Heart left ventricle (tissue), 16 donors: Measurements from ENCODE around the gene SUDS3. TPM values are rescaled to one million over a fixed set of nuclear protein-coding genes. Genes with fewer than 3 reads are reported as not detected.

ENCODE experiments used
- ATAC-seq, 4 donors: fragments of 200-7000 bp; cut with Tn5 transposase; one replicate each; pipeline ENCODE4 v1.9.1; 2020 to 2022; ENCODE audit warnings: moderate library complexity in 4 of 4, mild to moderate bottlenecking in 3 of 4, moderate number of reproducible peaks in 1 of 4
- DNase-seq, 5 donors: peaks; one replicate each; pipeline ENCODE4 v3.0.0-alpha.2; 2020
- H3K27ac ChIP-seq, 12 donors: fragments of 200-600 bp; sonication (generic) in 4 of 12; one replicate each; pipeline versions ENCODE4 v1.5.0 to v1.8.0; 2016 to 2022; ENCODE audit warnings: mild to moderate bottlenecking in 2 of 12
- H3K27me3 ChIP-seq, 9 donors: fragments of 200-600 bp; sonication (generic) in 2 of 9; one replicate each; pipeline versions ENCODE4 v1.5.1 to v1.8.0; 2016 to 2022; ENCODE audit warnings: mild to moderate bottlenecking in 3 of 9
- H3K36me3 ChIP-seq, 9 donors: fragments of 200-600 bp; sonication (generic) in 2 of 9; one replicate each; pipeline versions ENCODE4 v1.5.0 to v1.8.0; 2018 to 2022; ENCODE audit warnings: mild to moderate bottlenecking in 2 of 9
- H3K4me1 ChIP-seq, 12 donors: fragments of 200-600 bp; sonication (generic) in 4 of 12; one replicate each; pipeline versions ENCODE4 v1.5.0 to v1.8.0; 2016 to 2022; ENCODE audit warnings: mild to moderate bottlenecking in 3 of 12
- H3K4me3 ChIP-seq, 12 donors: fragments of 200-600 bp; sonication (generic) in 4 of 12; one replicate each; pipeline versions ENCODE4 v1.5.0 to v1.8.0; 2017 to 2022; ENCODE audit warnings: mild to moderate bottlenecking in 9 of 12, moderate library complexity in 4 of 12
- H3K9me3 ChIP-seq, 12 donors: fragments of 200-600 bp; sonication (generic) in 4 of 12; one replicate each; pipeline versions ENCODE4 v1.5.0 to v1.8.0; 2016 to 2022; ENCODE audit warnings: mild to moderate bottlenecking in 1 of 12
- CTCF ChIP-seq, 12 donors: fragments of 200-600 bp; sonication (generic) in 4 of 12; IDR thresholded peaks; one replicate each; pipeline versions ENCODE4 v1.5.0 to v1.8.0; 2018 to 2022; ENCODE audit warnings: antibody characterized with exemption in 12 of 12, mild to moderate bottlenecking in 5 of 12
- POLR2A ChIP-seq, 2 donors: fragments of 450-650 bp; IDR thresholded peaks; one replicate each; pipeline ENCODE4 v1.6.1; 2017; ENCODE audit warnings: antibody characterized with exemption in 2 of 2, mild to moderate bottlenecking in 2 of 2, moderate library complexity in 2 of 2
- WGBS, 4 donors: extraction: QIAGEN DNeasy Blood & Tissue Kit in 2 of 4; methylation state at CpG; one replicate each; pipeline versions ENCODE4 v1.1.5 to v1.1.7; 2013 to 2018; 5-methylcytosine and 5-hydroxymethylcytosine counted together
- intact Hi-C, 10 donors: fragments of 100-400 bp; cut with DNase I; formaldehyde crosslinking; loops; one replicate each; pipeline versions ENCODE4 v1.11.1 to v1.14.2; 2022
- polyA plus RNA-seq, 2 donors: library from polyadenylated mRNA; stranded (reverse); fragments of 200-250 nt; gene quantifications; one replicate each; pipeline ENCODE4 v1.2.3, GENCODE V29; 2013
- total RNA-seq, 9 donors: library from RNA; depleted of rRNA in 2 of 9; stranded (reverse); fragments of >200 nt in 2 of 9; fragmentation: NEBNext Ultra II Directional in 3 of 9; extraction: Animal tissue kit (Norgen Biotek cat#: 25700) in 3 of 9; gene quantifications; one replicate each; pipeline versions ENCODE4 v1.1.0 to v1.2.4, GENCODE V29; 2016 to 2023
- donor health status: ischemic (EF 13 %, LVEDD 7.1; RV severe dilation, severe dysfunction).
- donor health status: healthy with polysubstance abuse.
- donor health status: DM: no; HTN: yes; CAD: no.
- donor health status: DM: no; HTN: no; CAD: no.
- donor health status: ischemic (EF 25% LVEDD 6.9; RV normal size, moderate dysfunction).
- donor health status: ischemic (EF 25% LVEDD 5.7; RV mildly dilated, moderate dysfunction).
- donor health status: healthy.
- donor health status: DM: yes; HTN: yes; CAD: no.
- donor health status: ischemic (EF 35%, LVEDD 5.7; RV mildly dilated, moderate dysfunction).
- donor health status: nonischemic (EF 11% LVEDD 7.7; RV severe dilation, severe dysfunction).
- donor health status: DM: yes; HTN: yes; CAD: no.
- donor health status: PGD.
- donor health status: ischemic (EF 29% LVEDD 5.4; RV normal size, mild dysfunction).
- donor health status: nonischemic (EF 23%, LVEDD 6.1; RV moderate dilation, normal function).

SUDS3 gene
- total and polyA plus RNA-seq, 11 donors = 8.0 to 32.1 (median 21.4) TPM

DNA sequence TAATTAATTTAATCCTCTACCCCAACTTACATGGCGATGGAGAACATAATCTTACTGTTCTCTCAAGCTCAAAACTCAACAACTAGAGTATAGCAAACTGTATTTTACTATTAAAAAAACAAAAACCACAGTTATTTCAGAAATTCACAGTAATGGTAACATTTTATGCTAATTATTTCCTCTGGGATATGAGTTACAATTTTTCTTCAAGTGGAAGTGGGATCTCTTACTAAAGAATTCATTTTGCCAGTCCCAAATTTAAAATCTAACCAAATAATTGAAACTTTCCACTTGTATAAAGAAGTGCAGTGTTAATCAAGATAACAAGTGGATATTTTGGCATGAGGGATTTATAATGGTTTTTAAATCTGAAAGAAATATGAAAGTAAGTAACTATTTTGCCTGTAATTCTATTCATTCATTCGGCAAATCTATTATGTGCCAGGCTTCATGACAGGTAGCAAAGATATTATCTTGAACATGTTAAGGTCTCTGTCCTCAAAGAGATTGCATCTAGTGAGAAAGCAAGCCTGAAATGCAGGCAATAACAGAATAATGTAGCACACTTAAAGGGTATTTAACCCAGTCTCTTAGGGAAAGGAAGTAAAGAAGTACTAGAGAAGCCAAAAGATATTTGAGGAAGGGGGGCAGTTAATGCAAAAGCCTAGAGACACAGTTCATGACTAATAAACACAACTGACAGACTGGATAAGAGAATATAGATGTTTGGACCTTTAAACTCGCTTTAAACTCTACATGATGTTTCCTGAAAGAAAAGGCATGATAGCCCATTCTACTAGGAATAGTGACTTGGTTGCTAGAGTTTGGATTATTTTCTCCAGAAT lies 47.6 kb upstream of the SUDS3 start:
- DNase-seq = no peak
- Histone ChIP-seq H3K27me3 (no peaks in the 10 kb centered on the region), H3K4me3 (no peak overlapping the region), H3K27ac (no peak overlapping the region), H3K4me1 (peaks cover 0 to 65% (median 13%) of the 10 kb centered on the region in 12 donors), H3K9me3 (no peaks in the 10 kb centered on the region), H3K36me3 (no peaks in the 10 kb centered on the region)
- WGBS, 4 donors = 82 to 85% (median 83%) methylated on average over 3 of the region's 3 CpGs
- TF ChIP-seq CTCF (IDR thresholded peaks at IDR 0.05) (no peak), POLR2A (IDR thresholded peaks at IDR 0.05) (no peak)
- intact Hi-C loops = no loop called here
- ATAC-seq = no peak

GRCh38 chr12:118330421-118331018 lies 45.8 kb upstream of the SUDS3 start:
- 37 to 47% (median 43%) methylated on average over 3 of the region's 3 CpGs for WGBS, 4 donors

GRCh38 chr12:118332511-118332910 lies 43.8 kb upstream of the SUDS3 start:
- ATAC-seq = no peak
- 82 to 88% (median 85%) methylated on average over 4 of the region's 4 CpGs for WGBS, 4 donors

More at GRCh38 chr12:118330421-118331018, 45.8 kb upstream of the SUDS3 start:
- H3K9me3 ChIP-seq = no peaks in the 10 kb centered on the region
- H3K36me3 ChIP-seq = no peaks in the 10 kb centered on the region
- ATAC-seq (peak in 3 of 4 donors; percentile 39 to 68 (median 62)), DNase-seq (no peak)
- H3K27ac ChIP-seq = peak overlapping the region in 1 of 12 donors; percentile 61
- no peaks in the 10 kb centered on the region for H3K27me3 ChIP-seq
- H3K4me1 ChIP-seq = peaks cover 0 to 71% (median 13%) of the 10 kb centered on the region in 12 donors
- no peak for TF ChIP-seq CTCF (IDR thresholded peaks at IDR 0.05)
- no peak overlapping the region for H3K4me3 ChIP-seq
- intact Hi-C loops = no loop called here

More at GRCh38 chr12:118332511-118332910, 43.8 kb upstream of the SUDS3 start:
- no peak for DNase-seq
- intact Hi-C loops = no loop called here
- no peaks in the 10 kb centered on the region for H3K9me3 ChIP-seq
- TF ChIP-seq POLR2A (IDR thresholded peaks at IDR 0.05) (no peak), CTCF (IDR thresholded peaks at IDR 0.05) (no peak)
- no peak overlapping the region for H3K27ac ChIP-seq
- H3K27me3 ChIP-seq = no peaks in the 10 kb centered on the region
- H3K4me3 ChIP-seq = no peak overlapping the region
- H3K4me1 ChIP-seq = peaks cover 0 to 64% (median 13%) of the 10 kb centered on the region in 12 donors
- H3K36me3 ChIP-seq = no peaks in the 10 kb centered on the region
